Measurements from ENCODE around the gene RNLS.

The RNLS gene

GRCh38 chr10:88522715-88523114 is 60.4 kb downstream of the RNLS start:
- Histone ChIP-seq H3K36me3 (no peaks in the 10 kb centered on the region), H3K4me3 (ENCODE audit: low read depth, low read length) (no peak overlapping the region), H3K27ac (no peak overlapping the region), H3K27me3 (ENCODE audit: insufficient read depth, low read depth, severe bottlenecking) (no peaks in the 10 kb centered on the region), H3K9me3 (ENCODE audit: severe bottlenecking) (no peaks in the 10 kb centered on the region)
- no peak for TF ChIP-seq CTCF (IDR thresholded peaks at IDR 0.05; ENCODE audit: low read depth, low read length)
- DNase-seq, result no peak

GRCh38 chr10:88521791-88522190 is 61.3 kb downstream of the RNLS start:
- H3K36me3 ChIP-seq, result no peaks in the 10 kb centered on the region
- H3K4me3 ChIP-seq (ENCODE audit: low read depth, low read length), result no peak overlapping the region
- no peaks in the 10 kb centered on the region for H3K27me3 ChIP-seq (ENCODE audit: insufficient read depth, low read depth, severe bottlenecking)
- H3K9me3 ChIP-seq (ENCODE audit: severe bottlenecking), result no peaks in the 10 kb centered on the region
- H3K27ac ChIP-seq, result no peak overlapping the region
- no peak for TF ChIP-seq CTCF (IDR thresholded peaks at IDR 0.05; ENCODE audit: low read depth, low read length)
- no peak for DNase-seq

GRCh38 chr10:88515235-88515634 is 67.9 kb downstream of the RNLS start:
- H3K9me3 ChIP-seq (ENCODE audit: severe bottlenecking), result no peaks in the 10 kb centered on the region
- H3K27ac ChIP-seq, result no peak overlapping the region
- no peaks in the 10 kb centered on the region for H3K27me3 ChIP-seq (ENCODE audit: insufficient read depth, low read depth, severe bottlenecking)
- no peak for DNase-seq
- no peak for TF ChIP-seq CTCF (IDR thresholded peaks at IDR 0.05; ENCODE audit: low read depth, low read length)
- no peaks in the 10 kb centered on the region for H3K36me3 ChIP-seq
- no peak overlapping the region for H3K4me3 ChIP-seq (ENCODE audit: low read depth, low read length)

- H3K9me3 ChIP-seq (ENCODE audit: severe bottlenecking), result no peaks in the 10 kb centered on the region
- no peak for TF ChIP-seq CTCF (IDR thresholded peaks at IDR 0.05; ENCODE audit: low read depth, low read length)
Observed at GRCh38 chr10:88512599-88512998, 70.5 kb downstream of the RNLS start.

GRCh38 chr10:88508796-88509195 is 74.3 kb downstream of the RNLS start:
- Histone ChIP-seq H3K9me3 (ENCODE audit: severe bottlenecking) (no peaks in the 10 kb centered on the region), H3K36me3 (no peaks in the 10 kb centered on the region), H3K4me3 (ENCODE audit: low read depth, low read length) (no peak overlapping the region), H3K27ac (no peak overlapping the region), H3K27me3 (ENCODE audit: insufficient read depth, low read depth, severe bottlenecking) (no peaks in the 10 kb centered on the region)
- DNase-seq, result no peak
- TF ChIP-seq CTCF (IDR thresholded peaks at IDR 0.05; ENCODE audit: low read depth, low read length), result no peak

More at GRCh38 chr10:88512599-88512998, 70.5 kb downstream of the RNLS start:
- Histone ChIP-seq H3K27ac (no peak overlapping the region), H3K36me3 (no peaks in the 10 kb centered on the region), H3K27me3 (ENCODE audit: insufficient read depth, low read depth, severe bottlenecking) (no peaks in the 10 kb centered on the region), H3K4me3 (ENCODE audit: low read depth, low read length) (no peak overlapping the region)
- no peak for DNase-seq

GRCh38 chr10:88507826-88508453 is 75.2 kb downstream of the RNLS start:
- DNase-seq, result no peak
- H3K27me3 ChIP-seq (ENCODE audit: insufficient read depth, low read depth, severe bottlenecking), result no peaks in the 10 kb centered on the region
- TF ChIP-seq CTCF (IDR thresholded peaks at IDR 0.05; ENCODE audit: low read depth, low read length), result no peak

More at GRCh38 chr10:88507826-88508453, 75.2 kb downstream of the RNLS start:
- H3K27ac ChIP-seq, result no peak overlapping the region
- H3K4me3 ChIP-seq (ENCODE audit: low read depth, low read length), result no peak overlapping the region
- no peaks in the 10 kb centered on the region for H3K36me3 ChIP-seq
- no peaks in the 10 kb centered on the region for H3K9me3 ChIP-seq (ENCODE audit: severe bottlenecking)

All from WERI-Rb-1 (cell line).